ENCODE data around the gene ROBO3.

GRCh38 chr11:124832571-124832970, 32.7 kb upstream of the ROBO3 start:
- TF ChIP-seq CTCF (IDR thresholded peaks at IDR 0.05) (no peak), POLR2A (IDR thresholded peaks at IDR 0.05; ENCODE audit: low read depth) (no peak), EP300 (IDR thresholded peaks at IDR 0.05) (no peak), POLR2AphosphoS5 (IDR thresholded peaks at IDR 0.05) (no peak)
